ENCODE data around the gene TSC22D4.

DNA sequence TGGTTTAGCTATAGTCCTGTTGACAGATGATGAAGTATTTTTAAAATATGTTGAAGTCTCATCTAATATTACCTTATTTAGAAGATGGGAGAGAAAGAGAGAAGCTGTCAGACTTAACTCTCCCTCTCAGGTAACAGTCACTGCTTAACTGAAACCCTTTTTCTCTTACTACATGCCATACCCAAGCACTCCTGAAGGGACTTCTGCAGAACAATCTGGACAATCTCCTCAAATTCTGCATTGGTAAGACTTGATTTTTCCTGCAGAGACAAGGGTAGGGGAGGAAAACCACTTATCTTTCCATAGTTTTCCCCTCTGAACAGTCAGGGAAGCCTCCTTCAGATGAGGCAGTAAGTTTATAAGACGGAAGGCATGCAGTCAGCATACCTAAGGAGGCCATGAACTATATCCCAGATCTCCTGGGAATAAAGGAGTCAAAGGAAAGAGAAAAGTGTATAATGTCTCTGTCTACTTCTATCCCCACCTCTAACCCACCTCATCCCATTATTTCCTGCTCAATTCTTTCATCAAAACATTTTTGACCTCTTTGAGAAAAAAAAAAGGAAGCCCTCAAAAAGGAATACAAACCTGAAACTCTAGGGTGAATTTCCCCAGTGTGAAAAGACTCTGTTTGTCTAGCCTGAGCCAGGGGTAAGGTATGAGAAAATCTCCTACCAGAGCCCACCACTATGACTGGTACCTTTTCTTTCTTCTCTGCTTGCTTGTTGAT lies 59.9 kb downstream of the TSC22D4 start:
- TF ChIP-seq EP300 (conservative IDR thresholded peaks at IDR 0.05; ENCODE audit: poor library complexity, severe bottlenecking), result no peak
- TF ChIP-seq, protein P1, sequence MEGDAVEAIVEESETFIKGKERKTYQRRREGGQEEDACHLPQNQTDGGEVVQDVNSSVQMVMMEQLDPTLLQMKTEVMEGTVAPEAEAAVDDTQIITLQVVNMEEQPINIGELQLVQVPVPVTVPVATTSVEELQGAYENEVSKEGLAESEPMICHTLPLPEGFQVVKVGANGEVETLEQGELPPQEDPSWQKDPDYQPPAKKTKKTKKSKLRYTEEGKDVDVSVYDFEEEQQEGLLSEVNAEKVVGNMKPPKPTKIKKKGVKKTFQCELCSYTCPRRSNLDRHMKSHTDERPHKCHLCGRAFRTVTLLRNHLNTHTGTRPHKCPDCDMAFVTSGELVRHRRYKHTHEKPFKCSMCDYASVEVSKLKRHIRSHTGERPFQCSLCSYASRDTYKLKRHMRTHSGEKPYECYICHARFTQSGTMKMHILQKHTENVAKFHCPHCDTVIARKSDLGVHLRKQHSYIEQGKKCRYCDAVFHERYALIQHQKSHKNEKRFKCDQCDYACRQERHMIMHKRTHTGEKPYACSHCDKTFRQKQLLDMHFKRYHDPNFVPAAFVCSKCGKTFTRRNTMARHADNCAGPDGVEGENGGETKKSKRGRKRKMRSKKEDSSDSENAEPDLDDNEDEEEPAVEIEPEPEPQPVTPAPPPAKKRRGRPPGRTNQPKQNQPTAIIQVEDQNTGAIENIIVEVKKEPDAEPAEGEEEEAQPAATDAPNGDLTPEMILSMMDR (IDR thresholded peaks at IDR 0.05; ENCODE audit: poor library complexity, severe bottlenecking), result no peak
- TF ChIP-seq RAD21 (conservative IDR thresholded peaks at IDR 0.05), result no peak
- TF ChIP-seq, protein P2, sequence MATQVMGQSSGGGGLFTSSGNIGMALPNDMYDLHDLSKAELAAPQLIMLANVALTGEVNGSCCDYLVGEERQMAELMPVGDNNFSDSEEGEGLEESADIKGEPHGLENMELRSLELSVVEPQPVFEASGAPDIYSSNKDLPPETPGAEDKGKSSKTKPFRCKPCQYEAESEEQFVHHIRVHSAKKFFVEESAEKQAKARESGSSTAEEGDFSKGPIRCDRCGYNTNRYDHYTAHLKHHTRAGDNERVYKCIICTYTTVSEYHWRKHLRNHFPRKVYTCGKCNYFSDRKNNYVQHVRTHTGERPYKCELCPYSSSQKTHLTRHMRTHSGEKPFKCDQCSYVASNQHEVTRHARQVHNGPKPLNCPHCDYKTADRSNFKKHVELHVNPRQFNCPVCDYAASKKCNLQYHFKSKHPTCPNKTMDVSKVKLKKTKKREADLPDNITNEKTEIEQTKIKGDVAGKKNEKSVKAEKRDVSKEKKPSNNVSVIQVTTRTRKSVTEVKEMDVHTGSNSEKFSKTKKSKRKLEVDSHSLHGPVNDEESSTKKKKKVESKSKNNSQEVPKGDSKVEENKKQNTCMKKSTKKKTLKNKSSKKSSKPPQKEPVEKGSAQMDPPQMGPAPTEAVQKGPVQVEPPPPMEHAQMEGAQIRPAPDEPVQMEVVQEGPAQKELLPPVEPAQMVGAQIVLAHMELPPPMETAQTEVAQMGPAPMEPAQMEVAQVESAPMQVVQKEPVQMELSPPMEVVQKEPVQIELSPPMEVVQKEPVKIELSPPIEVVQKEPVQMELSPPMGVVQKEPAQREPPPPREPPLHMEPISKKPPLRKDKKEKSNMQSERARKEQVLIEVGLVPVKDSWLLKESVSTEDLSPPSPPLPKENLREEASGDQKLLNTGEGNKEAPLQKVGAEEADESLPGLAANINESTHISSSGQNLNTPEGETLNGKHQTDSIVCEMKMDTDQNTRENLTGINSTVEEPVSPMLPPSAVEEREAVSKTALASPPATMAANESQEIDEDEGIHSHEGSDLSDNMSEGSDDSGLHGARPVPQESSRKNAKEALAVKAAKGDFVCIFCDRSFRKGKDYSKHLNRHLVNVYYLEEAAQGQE (IDR thresholded peaks at IDR 0.05; ENCODE audit: borderline replicate concordance), result no peak
- TF ChIP-seq POLR2AphosphoS5 (IDR thresholded peaks at IDR 0.05), result no peak
- no peak for TF ChIP-seq EZH2 (IDR thresholded peaks at IDR 0.05; ENCODE audit: borderline replicate concordance, insufficient read depth, low read length, poor library complexity, severe bottlenecking)
- TF ChIP-seq TAF1 (IDR thresholded peaks at IDR 0.05; ENCODE audit: low read depth), result no peak
- no peak for TF ChIP-seq MXI1 (conservative IDR thresholded peaks at IDR 0.05; ENCODE audit: poor library complexity, severe bottlenecking)
- TF ChIP-seq SMC3 (conservative IDR thresholded peaks at IDR 0.05; ENCODE audit: poor library complexity), result no peak
